Bladder microvascular endothelial cell (primary cell): ENCODE measurements around the gene GNB1L. TPM values are rescaled to one million over a fixed set of nuclear protein-coding genes. Genes with fewer than 3 reads are reported as not detected.

ENCODE experiments used
- total RNA-seq: library from RNA; depleted of rRNA; stranded (reverse); fragments of >200 nt; gene quantifications from 2 replicates; pipeline ENCODE4 v1.2.3, GENCODE V29; 2014

Gene GNB1L, protein sequence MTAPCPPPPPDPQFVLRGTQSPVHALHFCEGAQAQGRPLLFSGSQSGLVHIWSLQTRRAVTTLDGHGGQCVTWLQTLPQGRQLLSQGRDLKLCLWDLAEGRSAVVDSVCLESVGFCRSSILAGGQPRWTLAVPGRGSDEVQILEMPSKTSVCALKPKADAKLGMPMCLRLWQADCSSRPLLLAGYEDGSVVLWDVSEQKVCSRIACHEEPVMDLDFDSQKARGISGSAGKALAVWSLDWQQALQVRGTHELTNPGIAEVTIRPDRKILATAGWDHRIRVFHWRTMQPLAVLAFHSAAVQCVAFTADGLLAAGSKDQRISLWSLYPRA
- 8.5 and 8.7 TPM in 2 replicates for total RNA-seq

DNA sequence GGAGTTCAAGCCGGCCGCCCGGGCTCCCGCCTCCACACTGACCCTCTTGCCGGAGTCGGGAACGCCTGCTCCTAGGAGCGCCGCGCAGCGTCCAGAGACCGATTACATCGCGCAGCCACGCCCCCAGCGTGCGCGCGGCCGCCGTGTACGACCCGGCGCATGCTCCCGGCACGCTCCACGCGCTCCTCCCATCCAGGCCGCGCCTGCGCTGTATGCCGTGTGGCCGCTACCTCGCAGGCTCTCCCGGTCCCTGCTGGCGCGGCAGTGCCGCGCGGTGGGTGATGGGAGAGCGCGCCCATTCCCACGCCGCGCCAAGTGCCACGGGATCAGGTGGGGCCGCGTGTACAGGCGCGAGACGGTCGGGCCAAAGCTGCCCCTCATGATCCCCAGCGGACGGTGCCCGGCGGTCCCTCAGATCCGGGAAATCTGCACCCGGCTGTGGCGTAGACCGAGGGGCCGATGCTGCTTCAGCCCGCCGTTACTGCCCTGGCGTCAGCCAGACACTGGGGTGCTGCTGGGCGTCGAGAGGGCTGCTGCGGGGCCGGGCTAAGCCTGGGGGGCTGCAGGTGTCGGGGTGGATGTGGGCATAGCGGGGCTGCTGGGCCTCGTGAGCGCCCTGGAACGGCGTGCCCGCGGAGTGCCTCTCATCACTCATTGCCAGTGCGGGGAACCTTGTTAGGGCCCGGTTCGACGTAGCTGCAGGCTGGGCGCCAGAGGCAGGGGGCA lies at the start of gene GNB1L, which contains the start of gene RTL10:
TSS of gene GNB1L (minus strand) at position 97 of the 726 bp plus-strand sequence. CDS start 33,519 bp downstream, outside the sequence.
TSS of gene RTL10 (minus strand) at position 97 of the 726 bp plus-strand sequence. CDS start 2,613 bp downstream, outside the sequence.

DNA sequence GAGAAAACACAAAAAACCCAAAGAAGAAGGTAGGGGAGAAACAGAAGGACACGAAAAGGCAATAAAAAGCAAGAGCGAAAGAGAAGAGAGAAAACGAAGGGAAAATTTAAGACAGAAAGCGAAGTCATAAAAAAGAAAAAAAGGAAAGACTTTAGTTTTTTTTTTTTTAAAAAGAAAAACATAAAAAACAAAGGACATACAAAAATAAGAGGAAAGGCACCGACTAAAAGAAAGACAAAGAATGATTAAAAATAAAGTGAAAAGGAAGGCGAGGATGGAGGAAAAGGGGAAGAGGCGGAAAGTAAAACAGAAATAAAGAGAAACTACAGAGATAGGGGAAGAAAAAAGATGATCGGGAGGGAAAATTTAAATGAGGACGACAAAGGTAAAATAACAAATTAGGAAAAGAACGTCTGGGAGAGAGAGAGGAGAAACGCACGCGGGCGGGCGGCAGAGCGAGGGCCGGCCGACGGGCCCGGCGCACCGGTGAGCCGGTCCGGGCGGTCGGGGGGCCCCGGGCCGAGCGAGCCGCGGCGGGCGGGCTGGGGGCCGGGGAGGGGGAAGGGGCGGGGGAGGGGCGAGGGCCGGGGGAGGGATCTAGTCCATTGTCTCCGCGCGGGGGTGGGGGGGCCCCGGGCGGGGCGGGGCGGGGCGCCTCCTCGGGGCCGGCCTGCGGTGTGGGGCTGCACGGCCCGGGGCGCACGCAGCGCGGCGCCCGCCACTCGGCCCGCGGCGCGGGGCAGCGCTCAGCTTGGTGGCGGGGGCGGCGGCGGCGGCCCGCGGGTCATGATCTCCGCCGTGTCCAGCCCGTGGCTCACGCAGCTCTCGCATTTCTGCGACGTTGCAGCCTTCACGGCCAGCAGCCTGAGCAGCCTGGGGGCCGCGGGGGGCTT lies 94.4 kb downstream of the GNB1L start, which contains the start of gene TBX1:
TSS of gene TBX1 (plus strand) at position 721 of the 893 bp plus-strand sequence. CDS start at position 787, 66 bp downstream.

Other genes with a start within 250 kb of the GNB1L start
- 5.0 and 82.0 TPM in 2 replicates for gene SEPTIN5, start 140.4 kb downstream of the GNB1L start, total RNA-seq
- gene GP1BB, start 131.3 kb downstream of the GNB1L start, total RNA-seq, result 0.65 and 3.3 TPM in 2 replicates
- 0.81 and 98.6 TPM in 2 replicates for gene TBX1, start 94.1 kb downstream of the GNB1L start, total RNA-seq
- 19.6 and 62.2 TPM in 2 replicates for gene RTL10, start within 50 bp of the GNB1L start, total RNA-seq
- gene COMT, start 86.9 kb upstream of the GNB1L start, total RNA-seq, result 259 and 533 TPM in 2 replicates
- gene TXNRD2, start 86.9 kb upstream of the GNB1L start, total RNA-seq, result 70.9 and 110 TPM in 2 replicates
- 78.0 and 187 TPM in 2 replicates for gene ARVCF, start 161.9 kb upstream of the GNB1L start, total RNA-seq
- 50.7 and 75.1 TPM in 2 replicates for gene TANGO2, start 166.2 kb upstream of the GNB1L start, total RNA-seq
- gene DGCR8, start 225.4 kb upstream of the GNB1L start, total RNA-seq, result 23.8 and 51.7 TPM in 2 replicates